IMR-90 (cell line): ENCODE measurements around the gene HOXA2. TPM values are rescaled to one million over a fixed set of nuclear protein-coding genes. Genes with fewer than 3 reads are reported as not detected.

Source experiments
- ATAC-seq: fragments of 200-7000 bp; cut with Tn5 transposase; 2 replicates; pipeline ENCODE4 v1.9.1; 2020; ENCODE audit warnings: low read depth, mild to moderate bottlenecking, moderate library complexity
- BruUV-seq: library from RNA; stranded (reverse); fragments of 400-500 nt; replicated peaks from 2 replicates; lab custom pipeline; 2021; lab: Mats Ljungman, UMichigan
- CTCF ChIA-PET: fragments of 300-600 bp; formaldehyde crosslinking; extraction: SDS; loops from one replicate; lab custom pipeline; 2021; ENCODE audit warnings: antibody characterized with exemption; lab: Yijun Ruan, JAX
- POLR2A ChIA-PET: fragments of 300-600 bp; sonication (Branson Sonifier 250); formaldehyde crosslinking; loops from one replicate; lab custom pipeline; 2022; ENCODE audit warnings: antibody characterized with exemption; ENCODE audit not compliant: unreplicated experiment; lab: Charles Lee
- DNase-seq: peaks from one replicate; pipeline ENCODE4 v3.0.0; 2013
- H2AFZ ChIP-seq: replicated peaks from 2 replicates; pipeline ENCODE3; 2013; ENCODE audit warnings: low read length, mild to moderate bottlenecking; ENCODE audit not compliant: poor library complexity
- H2AK5ac ChIP-seq: 2 replicates; pipeline ENCODE4 v1.6.1; 2013; ENCODE audit warnings: low read depth, low read length, inconsistent platforms
- H2AK9ac ChIP-seq: replicated peaks from 2 replicates; pipeline ENCODE3; 2013; ENCODE audit warnings: mild to moderate bottlenecking, low read depth, low read length, moderate library complexity; ENCODE audit not compliant: poor library complexity
- H2BK120ac ChIP-seq: 2 replicates; pipeline ENCODE4 v1.6.1; 2013; ENCODE audit warnings: low read depth, low read length, inconsistent platforms
- H2BK15ac ChIP-seq: 3 replicates; pipeline ENCODE4 v1.6.1; 2013; ENCODE audit warnings: low read depth, low read length, inconsistent platforms
- H2BK20ac ChIP-seq: 2 replicates; pipeline ENCODE4 v1.6.1; 2013; ENCODE audit warnings: low read depth, mild to moderate bottlenecking, inconsistent platforms, low read length, moderate library complexity
- H2BK5ac ChIP-seq: 2 replicates; pipeline ENCODE4 v1.6.1; 2013; ENCODE audit warnings: mild to moderate bottlenecking, low read depth, low read length, inconsistent platforms; ENCODE audit not compliant: poor library complexity, severe bottlenecking
- H3K14ac ChIP-seq: replicated peaks from 2 replicates; pipeline ENCODE4 v1.6.1; 2013; ENCODE audit warnings: low read depth, low read length, inconsistent platforms
- H3K18ac ChIP-seq: 2 replicates; pipeline ENCODE4 v1.6.1; 2013; ENCODE audit warnings: low read depth, low read length, control low read depth
- H3K23ac ChIP-seq: 2 replicates; pipeline ENCODE4 v1.6.1; 2013; ENCODE audit warnings: low read depth, low read length, inconsistent platforms
- H3K27ac ChIP-seq: 2 replicates; pipeline ENCODE4 v1.5.1; 2013; ENCODE audit warnings: mild to moderate bottlenecking, control low read depth, low read length; ENCODE audit not compliant: insufficient read depth
- H3K27me3 ChIP-seq: 2 replicates; pipeline ENCODE4 v1.6.1; 2013; ENCODE audit warnings: low read length; ENCODE audit not compliant: control insufficient read depth, insufficient read depth
- H3K36me3 ChIP-seq: 2 replicates; pipeline ENCODE4 v1.6.1; 2013; ENCODE audit warnings: low read length, mixed read lengths; ENCODE audit not compliant: control insufficient read depth, insufficient read depth
- H3K4ac ChIP-seq: 2 replicates; pipeline ENCODE4 v1.6.1; 2013; ENCODE audit warnings: low read depth, low read length, inconsistent platforms
- H3K4me1 ChIP-seq: 2 replicates; pipeline ENCODE4 v1.6.1; 2013; ENCODE audit warnings: low read length, mixed read lengths; ENCODE audit not compliant: control insufficient read depth, insufficient read depth
- H3K4me2 ChIP-seq: 2 replicates; pipeline ENCODE4 v1.6.1; 2013; ENCODE audit warnings: low read depth, mild to moderate bottlenecking, control low read depth, low read length, moderate library complexity
- H3K4me3 ChIP-seq: 2 replicates; pipeline ENCODE4 v1.5.1; 2013; ENCODE audit warnings: low read depth, mild to moderate bottlenecking, control low read depth, low read length, moderate library complexity; ENCODE audit not compliant: insufficient read depth
- H3K56ac ChIP-seq: 2 replicates; pipeline ENCODE4 v1.6.1; 2013; ENCODE audit warnings: low read length, inconsistent platforms; ENCODE audit not compliant: insufficient read depth; ENCODE audit errors: extremely low read depth
- H3K79me1 ChIP-seq, 2 experiments: 2 replicates each; pipeline ENCODE4 v1.6.1; 2013; ENCODE audit warnings: low read length in 2 of 2, inconsistent platforms in 1 of 2, low read depth in 1 of 2
- H3K9ac ChIP-seq: 2 replicates; pipeline ENCODE4 v1.6.1; 2013; ENCODE audit warnings: low read depth, low read length, control low read depth
- H3K9me1 ChIP-seq: 2 replicates; pipeline ENCODE4 v1.6.1; 2013; ENCODE audit warnings: low read length, inconsistent platforms; ENCODE audit not compliant: insufficient read depth
- H3K9me3 ChIP-seq: 2 replicates; pipeline ENCODE4 v1.6.1; 2013; ENCODE audit warnings: low read length; ENCODE audit not compliant: control insufficient read depth, insufficient read depth
- H4K20me1 ChIP-seq: 2 replicates; pipeline ENCODE4 v1.6.1; 2013; ENCODE audit warnings: low read length, inconsistent platforms; ENCODE audit not compliant: insufficient read depth
- H4K5ac ChIP-seq: 2 replicates; pipeline ENCODE4 v1.6.1; 2013; ENCODE audit warnings: mild to moderate bottlenecking, low read depth, low read length, control low read depth
- H4K8ac ChIP-seq, 2 experiments: 2 replicates each; pipeline ENCODE4 v1.6.1; 2013; ENCODE audit warnings: low read depth in 2 of 2, low read length in 2 of 2, control low read depth in 1 of 2, inconsistent platforms in 1 of 2
- H4K91ac ChIP-seq: 2 replicates; pipeline ENCODE4 v1.6.1; 2013; ENCODE audit warnings: low read depth, low read length, inconsistent platforms; ENCODE audit not compliant: insufficient read depth
- ELK1 ChIP-seq: fragments of 150-350 bp; IDR thresholded peaks from 2 replicates; pipeline ENCODE4 v1.6.1; 2016; ENCODE audit warnings: low read depth, mild to moderate bottlenecking, low read length, moderate library complexity, borderline replicate concordance
- FOS ChIP-seq: fragments of 150-350 bp; IDR thresholded peaks from 2 replicates; pipeline ENCODE4 v1.6.1; 2016; ENCODE audit warnings: low read depth, low read length
- MAZ ChIP-seq: IDR thresholded peaks from 2 replicates; pipeline ENCODE4 v1.6.1; 2012; ENCODE audit warnings: low read depth, mild to moderate bottlenecking, low read length, improper control_type of control experiment, moderate library complexity, borderline replicate concordance
- MXI1 ChIP-seq: IDR thresholded peaks from 2 replicates; pipeline ENCODE4 v1.6.1; 2012; ENCODE audit warnings: low read depth, mild to moderate bottlenecking, low read length, moderate library complexity, borderline replicate concordance
- NFE2L2 ChIP-seq: fragments of 150-350 bp; IDR thresholded peaks from 2 replicates; pipeline ENCODE4 v1.6.1; 2016; ENCODE audit warnings: low read depth, mild to moderate bottlenecking, low read length
- RAD21 ChIP-seq: IDR thresholded peaks from 2 replicates; pipeline ENCODE4 v1.6.1; 2012; ENCODE audit warnings: low read length, improper control_type of control experiment
- RCOR1 ChIP-seq: IDR thresholded peaks from 2 replicates; pipeline ENCODE4 v1.6.1; 2012; ENCODE audit warnings: mild to moderate bottlenecking, low read length, improper control_type of control experiment; ENCODE audit not compliant: insufficient replicate concordance
- RFX5 ChIP-seq: IDR thresholded peaks from 2 replicates; pipeline ENCODE4 v1.8.0; 2012; ENCODE audit warnings: low read depth, mild to moderate bottlenecking, low read length, moderate library complexity
- SMC3 ChIP-seq: fragments of 150-350 bp; IDR thresholded peaks from 2 replicates; pipeline ENCODE4 v1.6.1; 2016; ENCODE audit warnings: low read depth, mild to moderate bottlenecking, antibody characterized with exemption, low read length, moderate library complexity
- USF2 ChIP-seq: fragments of 150-350 bp; IDR thresholded peaks from 2 replicates; pipeline ENCODE4 v1.6.1; 2017; ENCODE audit warnings: mild to moderate bottlenecking, antibody characterized with exemption, low read length, low read depth
- WGBS, 2 experiments: methylation state at CpG; one replicate each; pipeline versions ENCODE4 v1.1.5 to v1.1.7; 2013; ENCODE audit warnings: missing lambda C conversion rate in 2 of 2; ENCODE audit not compliant: insufficient read length in 1 of 2; ENCODE audit errors: extremely low coverage in 2 of 2; 5-methylcytosine and 5-hydroxymethylcytosine counted together
- dilution Hi-C: fragments of 300-500 bp; cut with HindIII; formaldehyde crosslinking; loops from one replicate; pipeline ENCODE4 v1.14.3; 2018; ENCODE audit warnings: low sequenced_read_pairs; ENCODE audit not compliant: unreplicated experiment
- in situ Hi-C: fragments of 300-500 bp; cut with MboI; formaldehyde crosslinking; loops from 3 replicates; pipeline ENCODE4 v1.14.3; 2019; ENCODE audit warnings: low sequenced_read_pairs, inconsistent platforms, mixed read lengths
- intact Hi-C: fragments of 100-400 bp; cut with micrococcal nuclease; formaldehyde crosslinking; loops from 2 replicates; pipeline ENCODE4 v1.10.0; 2022
- polyA plus RNA-seq, 3 experiments: library from polyadenylated mRNA; depleted of rRNA; stranded (reverse); fragments of >200 nt; gene quantifications; 2 replicates each; pipeline ENCODE4 v1.2.3, GENCODE V29; 2012; ENCODE audit warnings: low replicate concordance in 1 of 3
- total RNA-seq: library from RNA; depleted of rRNA; stranded (reverse); fragments of >200 nt; gene quantifications from 2 replicates; pipeline ENCODE4 v1.2.3, GENCODE V29; 2012

The HOXA2 gene
- total and polyA plus RNA-seq, 2 of the 4 experiments (the other 2 are of a cell fraction) = 1.6 to 3.9 TPM

DNA sequence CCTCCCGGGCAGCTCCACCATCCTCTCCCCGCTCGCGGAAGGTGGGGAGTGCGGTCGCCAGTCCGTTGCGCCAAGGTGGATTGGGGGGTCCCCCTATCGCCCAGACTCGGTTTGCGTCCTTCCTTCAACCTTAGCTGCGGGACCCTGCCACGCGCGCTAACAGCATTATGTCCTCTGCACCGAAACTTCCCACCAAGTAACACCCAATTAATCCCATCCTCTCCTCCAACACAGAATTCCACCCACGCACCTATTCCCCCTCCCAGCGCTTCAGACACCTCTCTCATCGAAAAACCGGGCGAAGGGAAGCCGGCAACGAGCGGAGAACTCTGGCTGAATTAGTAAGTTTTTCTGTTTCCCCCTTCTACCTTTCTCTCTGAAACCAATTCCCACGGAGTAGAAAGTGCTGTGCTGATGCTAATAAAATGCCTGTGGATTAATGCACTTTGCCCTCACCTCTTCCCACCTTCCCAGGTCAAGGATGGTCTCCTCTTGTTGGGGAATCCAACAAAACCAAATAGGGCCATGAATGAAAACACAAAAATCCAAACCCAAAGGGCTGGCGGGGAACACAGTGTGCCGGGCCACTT lies 49.0 kb upstream of the HOXA2 start:
- Histone ChIP-seq H3K27ac (peak overlapping the region; percentile 81), H3K4me1 (peaks cover 15% of the 10 kb centered on the region), H4K5ac (peak overlapping the region; percentile 46), H2BK120ac (peak overlapping the region; percentile 57), H3K23ac (peak overlapping the region; percentile 59), H3K14ac (peak overlapping the region; percentile 69), H2BK20ac (0 out of 2 replicates have a peak overlapping the region, but pooled peaks have one; percentile 6), H4K20me1 (no peaks in the 10 kb centered on the region), H3K56ac (peak overlapping the region; percentile 75; the same call in 1 of the 2 replicates), H2BK5ac (peak overlapping the region; percentile 22), H2BK15ac (peak overlapping the region; percentile 9; the same call in 2 of the 3 replicates), H4K91ac (peak overlapping the region; percentile 40; the same call in 1 of the 2 replicates), H3K4me2 (peak overlapping the region; percentile 87), H3K36me3 (no peaks in the 10 kb centered on the region; the same call in 1 of the 2 replicates), H3K79me1 (peaks cover 4 to 26% of the 10 kb centered on the region in 2 experiments; a peak in 3 of 4 replicates), H2AFZ (peak overlapping the region; percentile 87), H3K4ac (peak overlapping the region; percentile 57), H2AK5ac (0 out of 2 replicates have a peak overlapping the region, but pooled peaks have one; percentile 7), H3K18ac (peak overlapping the region; percentile 6; the same call in 1 of the 2 replicates), H3K9ac (peak overlapping the region; percentile 54), H4K8ac (peak overlapping the region; percentile 55 to 75; a peak in 2 of 4 replicates), H3K4me3 (peak overlapping the region; percentile 54), H3K9me1 (peaks cover 3% of the 10 kb centered on the region; the same call in 1 of the 2 replicates), H3K9me3 (no peaks in the 10 kb centered on the region), H2AK9ac (peak overlapping the region; percentile 68), H3K27me3 (no peaks in the 10 kb centered on the region)
- DNase-seq (no peak), ATAC-seq (no peak)
- in situ Hi-C loops (no loop called here), dilution Hi-C loops (no loop called here), intact Hi-C loops (no loop called here)
- TF ChIP-seq RFX5 (no peak), SMC3 (no peak), MXI1 (no peak), USF2 (no peak), RCOR1 (no peak), ELK1 (no peak), FOS (no peak), NFE2L2 (no peak), RAD21 (no peak), MAZ (no peak)
- POLR2A ChIA-PET = no interaction called here
- CTCF ChIA-PET = interaction anchor here (0.6 to 1.0 kb wide), 4 partner anchors 9 to 34 kb away, joined by 3 to 5 read pairs (median 3); no protein-coding TSS in a partner anchor
- BruUV-seq = no TSS peak
- 21% methylated on average over 7 of the region's 27 CpGs; no CpG with 5 or more reads in 1 of the 2 experiments for WGBS, 2 experiments
